ENCODE data around the gene ITGB7. TPM values are rescaled to one million over a fixed set of nuclear protein-coding genes. Genes with fewer than 3 reads are reported as not detected.
A peak's percentile ranks its signal among the peaks of the same experiment; 100 is the strongest.

The ITGB7 gene
- total RNA-seq, 2 donors from 2014 or later, result 2.3 to 4.9 TPM

DNA sequence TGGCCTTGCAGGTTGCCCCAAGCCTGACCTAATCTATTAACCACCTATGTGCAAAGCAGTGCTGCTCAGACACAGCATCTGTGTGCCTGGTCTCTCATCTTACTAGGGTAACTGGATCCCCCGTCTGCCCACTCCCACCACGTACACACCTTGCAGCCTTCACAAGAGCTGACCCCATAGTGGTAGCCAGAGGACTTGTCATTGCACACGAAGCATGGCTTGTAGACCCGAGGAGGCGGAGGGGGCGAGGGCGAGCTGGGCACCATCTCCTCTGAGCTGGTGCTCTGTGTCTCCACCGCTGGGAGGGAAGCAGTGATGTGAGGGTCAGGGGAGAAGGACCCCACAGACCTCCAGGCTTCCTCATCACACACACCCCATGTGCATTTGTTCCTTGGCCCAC, 8.4 kb upstream of the ITGB7 start:
- TF ChIP-seq POLR2A (IDR thresholded peaks at IDR 0.05), result no peak
- TF ChIP-seq CTCF (IDR thresholded peaks at IDR 0.05), result no peak
- Histone ChIP-seq H3K36me3 (replicated peaks in 1 of 2; ENCODE audit: insufficient read depth in 1 of 2, low read depth in 2 of 2) (peaks cover 0 to 6% of the 10 kb centered on the region in 2 donors), H3K27ac (no peak overlapping the region), H3K9me3 (no peaks in the 10 kb centered on the region), H3K27me3 (no peaks in the 10 kb centered on the region), H3K4me1 (peaks cover 31% of the 10 kb centered on the region), H3K4me3 (no peak overlapping the region)
- no peak for DNase-seq
- ATAC-seq, result no peak
- intact Hi-C loops (cut with DNase I), result no loop called here
- 59 to 79% methylated on average over 3 to 8 of the region's 8 CpGs for WGBS, 2 donors

DNA sequence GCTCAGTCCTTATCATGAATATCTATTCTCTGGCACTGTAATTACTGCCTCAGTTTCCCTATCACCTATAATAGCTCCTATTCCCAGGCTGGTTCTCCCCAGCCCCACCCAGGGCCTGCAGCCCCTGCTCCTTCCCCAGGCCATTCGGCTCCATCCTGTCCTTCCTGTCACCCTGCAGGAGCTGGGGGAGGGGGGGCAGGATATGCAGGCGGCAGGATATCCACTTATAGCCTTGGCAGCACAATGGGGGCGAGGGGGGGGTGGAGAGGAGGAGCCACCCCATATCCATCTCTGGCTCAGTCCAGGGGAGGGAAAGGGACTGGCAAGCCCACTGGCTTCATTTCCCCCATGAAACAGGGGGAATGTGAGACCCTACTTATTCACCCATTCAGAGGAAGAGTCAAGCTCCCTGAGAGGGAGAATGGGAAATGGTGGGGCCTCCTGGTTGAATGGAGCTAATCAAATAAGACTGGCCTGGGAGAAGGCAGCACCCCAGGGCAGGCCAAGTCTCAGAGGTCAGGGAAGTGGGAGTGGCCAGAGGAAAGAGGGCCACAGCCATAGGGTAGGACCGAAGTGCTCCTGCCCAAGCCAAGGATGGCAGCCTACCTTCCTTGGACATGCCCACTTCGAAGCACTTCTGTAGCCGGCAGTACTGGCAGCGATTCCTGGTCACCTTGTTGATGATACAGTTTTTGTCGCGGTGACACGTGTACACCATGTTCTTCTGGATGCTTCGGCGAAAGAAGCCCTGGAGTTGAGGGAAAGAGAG, 7.8 kb upstream of the ITGB7 start:
- no peaks in the 10 kb centered on the region for H3K9me3 ChIP-seq
- intact Hi-C loops (cut with DNase I), result loop anchor here (5.0 kb wide), 2 partner anchors 42 to 72 kb away; no protein-coding TSS in a partner anchor
- TF ChIP-seq POLR2A (IDR thresholded peaks at IDR 0.05) (no peak), CTCF (IDR thresholded peaks at IDR 0.05) (no peak)
- H3K27ac ChIP-seq, result no peak overlapping the region
- peaks cover 0 to 6% of the 10 kb centered on the region in 2 donors for H3K36me3 ChIP-seq (replicated peaks in 1 of 2; ENCODE audit: insufficient read depth in 1 of 2, low read depth in 2 of 2)
- H3K4me1 ChIP-seq, result peaks cover 31% of the 10 kb centered on the region
- no peak for ATAC-seq
- H3K4me3 ChIP-seq, result no peak overlapping the region
- no peaks in the 10 kb centered on the region for H3K27me3 ChIP-seq
- WGBS, 2 donors, result 77 to 81% methylated on average over 11 to 12 of the region's 12 CpGs
- no peak for DNase-seq

- peaks cover 0 to 6% of the 10 kb centered on the region in 2 donors for H3K36me3 ChIP-seq (replicated peaks in 1 of 2; ENCODE audit: insufficient read depth in 1 of 2, low read depth in 2 of 2)
Measured at GRCh38 chr12:53214221-53214620, 7.2 kb upstream of the ITGB7 start.

DNA sequence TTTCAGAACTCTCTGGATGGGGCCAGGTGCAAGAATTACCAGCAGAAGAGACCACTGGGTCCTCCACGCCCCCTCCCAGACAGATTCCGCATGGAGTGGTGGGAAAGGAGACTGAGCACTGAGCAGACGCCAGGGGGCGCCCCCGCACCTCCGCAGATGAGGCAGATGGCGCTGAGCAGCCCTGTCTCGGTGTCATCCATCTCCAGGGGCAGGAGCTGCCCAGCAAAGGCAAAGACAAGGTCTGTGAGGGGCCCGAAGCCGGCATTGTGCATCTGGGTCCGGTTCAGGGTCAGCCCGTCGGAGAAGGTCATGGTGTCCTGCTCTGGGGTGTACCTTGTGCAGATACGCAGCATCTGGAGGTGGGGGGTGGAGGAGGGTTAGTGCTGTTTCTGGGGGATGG, 6.3 kb upstream of the ITGB7 start:
- Histone ChIP-seq H3K4me3 (no peak overlapping the region), H3K4me1 (peaks cover 21% of the 10 kb centered on the region), H3K36me3 (replicated peaks in 1 of 2; ENCODE audit: insufficient read depth in 1 of 2, low read depth in 2 of 2) (peaks cover 0 to 6% of the 10 kb centered on the region in 2 donors), H3K27me3 (no peaks in the 10 kb centered on the region), H3K27ac (no peak overlapping the region), H3K9me3 (no peaks in the 10 kb centered on the region)
- peak; percentile 89 to 96 (median 94) for TF ChIP-seq CTCF (IDR thresholded peaks at IDR 0.05)
- TF ChIP-seq POLR2A (IDR thresholded peaks at IDR 0.05), result no peak
- intact Hi-C loops (cut with DNase I), result loop anchor here (5.0 kb wide), 2 partner anchors 44 to 74 kb away; no protein-coding TSS in a partner anchor
- DNase-seq, result peak; percentile 83 to 87 (median 84)
- peak; percentile 77 for ATAC-seq
- whole genome bisulfite sequencing, 2 donors, result 8 to 12% methylated on average over 14 of the region's 14 CpGs

More at GRCh38 chr12:53214221-53214620, 7.2 kb upstream of the ITGB7 start:
- intact Hi-C loops (cut with DNase I), result loop anchor here (5.0 kb wide), 2 partner anchors 43 to 73 kb away; no protein-coding TSS in a partner anchor
- H3K4me3 ChIP-seq, result no peak overlapping the region
- DNase-seq (no peak), ATAC-seq (no peak)
- no peaks in the 10 kb centered on the region for H3K9me3 ChIP-seq
- TF ChIP-seq POLR2A (IDR thresholded peaks at IDR 0.05) (no peak), CTCF (IDR thresholded peaks at IDR 0.05) (no peak)
- H3K27ac ChIP-seq, result no peak overlapping the region
- H3K27me3 ChIP-seq, result no peaks in the 10 kb centered on the region
- 75 to 81% methylated on average over 5 of the region's 5 CpGs for WGBS, 2 donors
- peaks cover 24% of the 10 kb centered on the region for H3K4me1 ChIP-seq

Measured in body of pancreas (tissue), 4 donors.